ENCODE results near the gene HTR3A. TPM values are rescaled to one million over a fixed set of nuclear protein-coding genes. Genes with fewer than 3 reads are reported as not detected.

The HTR3A gene
- total RNA-seq, 2 donors from 2014 or later: not detected

DNA sequence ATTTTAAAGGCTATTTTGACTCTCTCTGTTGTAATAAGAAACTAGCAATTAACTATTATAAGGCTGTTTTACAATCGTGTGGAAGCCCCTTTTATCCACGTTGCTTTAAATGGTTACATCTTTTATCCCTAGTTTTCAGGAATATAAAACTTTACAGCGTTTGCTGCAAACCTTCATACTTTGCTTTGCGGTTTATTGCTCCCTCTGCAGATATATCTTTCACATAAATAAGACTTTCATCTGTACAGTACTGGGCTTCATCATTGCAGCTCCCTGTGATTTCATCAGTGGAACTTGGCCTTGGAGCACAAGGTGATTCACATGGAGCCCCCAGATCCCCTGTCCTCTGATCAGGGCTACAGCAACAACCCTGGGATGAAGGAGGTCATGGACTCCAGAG, 25.6 kb downstream of the HTR3A start:
- Histone ChIP-seq H3K9me3 (no peaks in the 10 kb centered on the region), H3K4me3 (no peak overlapping the region), H3K36me3 (no peaks in the 10 kb centered on the region), H3K27ac (no peak overlapping the region), H3K27me3 (replicated peaks; ENCODE audit: insufficient read depth) (no peaks in the 10 kb centered on the region), H3K4me1 (ENCODE audit: control insufficient read depth in 1 of 2, low read depth in 2 of 2) (no peaks in the 10 kb centered on the region)
- ATAC-seq (ENCODE audit: insufficient number of reproducible peaks, low FRiP score, low read depth): no peak
- TF ChIP-seq, protein P1, sequence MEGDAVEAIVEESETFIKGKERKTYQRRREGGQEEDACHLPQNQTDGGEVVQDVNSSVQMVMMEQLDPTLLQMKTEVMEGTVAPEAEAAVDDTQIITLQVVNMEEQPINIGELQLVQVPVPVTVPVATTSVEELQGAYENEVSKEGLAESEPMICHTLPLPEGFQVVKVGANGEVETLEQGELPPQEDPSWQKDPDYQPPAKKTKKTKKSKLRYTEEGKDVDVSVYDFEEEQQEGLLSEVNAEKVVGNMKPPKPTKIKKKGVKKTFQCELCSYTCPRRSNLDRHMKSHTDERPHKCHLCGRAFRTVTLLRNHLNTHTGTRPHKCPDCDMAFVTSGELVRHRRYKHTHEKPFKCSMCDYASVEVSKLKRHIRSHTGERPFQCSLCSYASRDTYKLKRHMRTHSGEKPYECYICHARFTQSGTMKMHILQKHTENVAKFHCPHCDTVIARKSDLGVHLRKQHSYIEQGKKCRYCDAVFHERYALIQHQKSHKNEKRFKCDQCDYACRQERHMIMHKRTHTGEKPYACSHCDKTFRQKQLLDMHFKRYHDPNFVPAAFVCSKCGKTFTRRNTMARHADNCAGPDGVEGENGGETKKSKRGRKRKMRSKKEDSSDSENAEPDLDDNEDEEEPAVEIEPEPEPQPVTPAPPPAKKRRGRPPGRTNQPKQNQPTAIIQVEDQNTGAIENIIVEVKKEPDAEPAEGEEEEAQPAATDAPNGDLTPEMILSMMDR (IDR thresholded peaks at IDR 0.05): no peak
- no peak for DNase-seq (ENCODE audit: low spot score)

DNA sequence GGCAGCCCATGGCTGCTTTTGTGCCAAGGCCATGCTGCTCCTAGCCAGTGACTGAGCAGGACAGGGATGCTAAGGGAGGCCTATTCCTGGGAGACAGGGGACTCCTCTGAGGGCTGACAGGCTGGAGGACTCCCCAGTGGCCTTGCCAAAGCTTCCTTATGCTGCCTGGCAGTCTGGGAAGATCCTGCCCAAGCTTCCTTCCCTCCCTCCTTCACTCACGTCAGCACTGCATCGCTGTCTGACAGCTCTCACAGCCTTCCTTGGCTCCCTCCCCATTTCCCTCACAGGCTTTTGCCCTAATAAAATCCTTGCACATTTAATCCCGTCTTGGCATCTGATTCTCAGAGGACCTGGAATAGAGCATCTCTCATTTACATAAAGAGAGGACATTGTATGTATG, 26.5 kb downstream of the HTR3A start:
- Histone ChIP-seq H3K9me3 (no peaks in the 10 kb centered on the region), H3K4me3 (no peak overlapping the region), H3K27me3 (replicated peaks; ENCODE audit: insufficient read depth) (no peaks in the 10 kb centered on the region), H3K27ac (no peak overlapping the region), H3K36me3 (no peaks in the 10 kb centered on the region), H3K4me1 (ENCODE audit: control insufficient read depth in 1 of 2, low read depth in 2 of 2) (no peaks in the 10 kb centered on the region)
- DNase-seq (ENCODE audit: low spot score) (no peak), ATAC-seq (ENCODE audit: insufficient number of reproducible peaks, low FRiP score, low read depth) (no peak)
- TF ChIP-seq, protein P1 (IDR thresholded peaks at IDR 0.05): no peak

DNA sequence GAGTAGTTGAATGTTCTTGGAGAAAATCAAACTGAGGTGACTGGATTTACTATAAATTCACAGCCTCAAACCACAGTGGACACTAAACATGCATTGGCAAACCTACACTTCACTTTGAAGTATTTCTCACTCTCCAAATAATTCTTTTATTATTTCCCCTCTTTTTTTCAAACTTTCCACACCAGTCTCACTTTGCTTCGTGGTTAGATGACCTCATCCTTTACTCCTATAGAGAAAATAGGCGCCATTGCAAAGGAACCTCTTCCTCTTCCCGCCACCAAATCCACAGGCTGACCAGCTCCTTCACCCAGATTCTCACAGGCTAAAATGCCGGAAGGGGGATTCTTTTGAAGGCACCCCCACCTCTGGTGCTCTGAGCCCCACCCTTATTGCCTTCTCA, 33.4 kb downstream of the HTR3A start:
- Histone ChIP-seq H3K27me3 (replicated peaks; ENCODE audit: insufficient read depth) (no peaks in the 10 kb centered on the region), H3K36me3 (no peaks in the 10 kb centered on the region), H3K4me1 (ENCODE audit: control insufficient read depth in 1 of 2, low read depth in 2 of 2) (no peaks in the 10 kb centered on the region), H3K9me3 (no peaks in the 10 kb centered on the region), H3K27ac (no peak overlapping the region), H3K4me3 (no peak overlapping the region)
- TF ChIP-seq, protein P1 (IDR thresholded peaks at IDR 0.05): no peak
- ATAC-seq (ENCODE audit: insufficient number of reproducible peaks, low FRiP score, low read depth) (no peak), DNase-seq (ENCODE audit: low spot score) (no peak)

DNA sequence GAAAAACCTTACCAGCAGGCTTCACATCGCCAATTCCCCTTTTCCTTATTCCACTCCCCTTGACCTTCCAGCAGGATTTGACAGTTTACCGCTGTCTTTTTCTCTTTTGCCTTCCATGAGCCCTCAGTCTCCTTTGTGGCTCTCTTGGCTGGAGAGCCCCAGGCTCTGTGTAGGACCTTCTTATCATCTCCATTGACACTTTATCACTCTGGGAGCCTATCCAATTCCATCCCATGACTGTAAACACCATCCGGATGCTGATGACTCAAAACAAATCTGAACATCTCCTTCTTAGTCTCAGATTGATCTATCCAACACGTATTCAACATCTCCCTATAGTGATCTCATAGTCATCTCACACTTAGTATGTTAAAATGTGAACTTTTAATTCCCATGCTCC, 36.0 kb downstream of the HTR3A start:
- Histone ChIP-seq H3K27me3 (replicated peaks; ENCODE audit: insufficient read depth) (no peaks in the 10 kb centered on the region), H3K4me1 (ENCODE audit: control insufficient read depth in 1 of 2, low read depth in 2 of 2) (no peaks in the 10 kb centered on the region), H3K36me3 (no peaks in the 10 kb centered on the region), H3K4me3 (no peak overlapping the region), H3K27ac (no peak overlapping the region), H3K9me3 (no peaks in the 10 kb centered on the region)
- ATAC-seq (ENCODE audit: insufficient number of reproducible peaks, low FRiP score, low read depth) (no peak), DNase-seq (ENCODE audit: low spot score) (no peak)
- TF ChIP-seq, protein P1 (IDR thresholded peaks at IDR 0.05): no peak

DNA sequence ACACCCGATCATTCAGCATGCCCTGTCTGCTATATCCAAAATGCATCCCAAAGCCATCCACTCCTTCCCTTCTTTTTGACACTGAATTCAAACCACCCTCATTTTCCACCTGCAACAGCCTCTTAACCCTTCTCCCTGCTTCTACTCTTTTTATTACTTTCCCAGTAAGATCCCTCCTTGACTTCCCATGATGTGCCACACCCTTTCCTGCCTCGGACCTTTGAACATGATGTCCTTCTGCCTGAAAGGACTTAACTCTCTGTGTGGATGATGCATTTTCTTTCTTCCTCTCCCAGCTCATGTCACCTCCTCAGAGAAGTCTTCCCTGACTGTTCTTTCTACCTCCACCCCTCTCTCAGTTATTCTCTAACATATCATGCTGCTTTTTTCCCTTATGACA, 36.5 kb downstream of the HTR3A start:
- Histone ChIP-seq H3K4me3 (no peak overlapping the region), H3K9me3 (no peaks in the 10 kb centered on the region), H3K27me3 (replicated peaks; ENCODE audit: insufficient read depth) (no peaks in the 10 kb centered on the region), H3K27ac (no peak overlapping the region), H3K36me3 (no peaks in the 10 kb centered on the region), H3K4me1 (ENCODE audit: control insufficient read depth in 1 of 2, low read depth in 2 of 2) (no peaks in the 10 kb centered on the region)
- TF ChIP-seq, protein P1 (IDR thresholded peaks at IDR 0.05): no peak
- DNase-seq (ENCODE audit: low spot score): no peak
- no peak for ATAC-seq (ENCODE audit: insufficient number of reproducible peaks, low FRiP score, low read depth)
